MM.1S (cell line): ENCODE measurements around the gene C17orf75.

Experiments used
- CTCF ChIP-seq: fragments of 300-600 bp; sonication (generic); IDR thresholded peaks from 2 replicates; pipeline ENCODE4 v1.5.1; 2016; ENCODE audit warnings: antibody characterized with exemption, low read length, mixed read lengths
- EZH2 ChIP-seq: fragments of 300-600 bp; sonication (generic); optimal IDR thresholded peaks from 2 replicates; pipeline ENCODE3; 2017; ENCODE audit warnings: low read depth, mild to moderate bottlenecking, antibody characterized with exemption, low read length, mixed read lengths

- TF ChIP-seq CTCF, result no peak
- TF ChIP-seq EZH2, result no peak
Measured at GRCh38 chr17:32330147-32330546, 11.8 kb downstream of the C17orf75 start.
